Activated T-cell treated with anti-CD3 and anti-CD28 coated beads, Interleukin-2, amount 50 U/mL, for 72 hours (primary cell): Measurements from ENCODE around the gene TIE1. TPM values are rescaled to one million over a fixed set of nuclear protein-coding genes. Genes with fewer than 3 reads are reported as not detected.

ENCODE experiments used
- ATAC-seq, 2 donors: fragments of 150-1000 bp; cut with Tn5 transposase; replicated peaks in 1 of 2; 2 replicates each; pipeline ENCODE4 v1.10.0; 2021; ENCODE audit warnings: moderate library complexity in 2 of 2, mild to moderate bottlenecking in 1 of 2
- DNase-seq, 2 donors: peaks; one replicate each; pipeline ENCODE4 v3.0.0; 2021 to 2022; ENCODE audit warnings: mixed read lengths in 1 of 2
- H3K27ac Mint-ChIP-seq: one replicate; pipeline ENCODE4 v1.8.0; 2022; ENCODE audit warnings: mild to moderate bottlenecking, moderate library complexity, mixed read lengths
- H3K27me3 Mint-ChIP-seq: one replicate; pipeline ENCODE4 v1.8.0; 2022; ENCODE audit warnings: low read depth, mixed read lengths
- H3K36me3 Mint-ChIP-seq, 2 donors: one replicate each; pipeline ENCODE4 v1.8.0; 2022; ENCODE audit warnings: mixed read lengths in 2 of 2, mild to moderate bottlenecking in 1 of 2; ENCODE audit not compliant: insufficient read depth in 2 of 2
- H3K4me1 Mint-ChIP-seq: one replicate; pipeline ENCODE4 v1.8.0; 2022; ENCODE audit warnings: low read depth, mixed read lengths
- H3K4me3 Mint-ChIP-seq, 2 donors: one replicate each; pipeline ENCODE4 v1.8.0; 2022; ENCODE audit warnings: mild to moderate bottlenecking in 2 of 2, mixed read lengths in 2 of 2, moderate library complexity in 2 of 2
- H3K9me3 Mint-ChIP-seq, 2 donors: one replicate each; pipeline ENCODE4 v1.8.0; 2022; ENCODE audit warnings: mixed read lengths in 2 of 2
- total RNA-seq, 2 donors: library from RNA; stranded (reverse); gene quantifications; one replicate each; pipeline ENCODE4 v1.2.3, GENCODE V29; 2022

Gene TIE1
- total RNA-seq, 2 donors from 2014 or later = 0.42 to 0.65 TPM

DNA sequence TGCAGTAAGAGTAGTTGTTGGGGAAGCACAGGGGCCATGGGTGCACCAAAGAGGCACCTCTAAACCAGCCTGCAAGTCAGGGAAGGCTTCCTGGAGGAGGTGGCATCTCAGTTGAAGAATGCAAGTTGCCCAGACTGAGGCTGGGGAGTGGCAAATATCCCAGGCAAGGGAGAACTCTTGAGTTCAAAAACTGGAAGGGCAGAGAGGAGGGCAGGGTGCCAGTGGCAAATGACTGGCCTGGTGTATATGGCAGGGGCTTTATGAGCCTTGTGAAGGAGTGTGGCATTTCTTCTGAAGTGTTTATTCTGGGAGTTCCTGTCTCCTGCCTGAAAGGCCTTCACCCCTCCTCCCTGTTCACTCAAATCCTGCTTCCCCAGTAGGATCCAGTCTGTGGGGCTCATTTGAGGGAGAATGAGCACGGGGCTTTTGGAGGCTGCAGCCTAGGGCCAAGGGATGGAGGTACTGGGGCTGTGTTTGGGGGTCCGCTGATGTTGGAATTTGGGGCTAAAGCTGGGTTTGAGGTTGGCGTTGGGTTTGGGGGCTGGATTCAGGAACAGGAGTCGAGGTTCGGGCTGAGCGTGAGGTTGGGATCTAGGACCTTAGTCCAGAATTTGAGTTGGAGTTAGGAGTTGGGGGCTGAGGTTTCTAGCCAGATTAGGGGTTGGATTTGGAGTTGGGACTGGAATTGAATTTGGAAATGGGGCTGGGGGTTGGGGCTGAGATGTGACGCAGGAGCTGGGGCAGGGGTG, 31.0 kb upstream of the TIE1 start, which contains the start of gene TMEM125:
Gene TMEM125, plus strand, starts transcription at position 357 of the 749 bp plus-strand sequence. CDS start 2,740 bp downstream, outside the sequence.
- Mint-ChIP-seq H3K36me3 (peaks cover 3 to 6% of the 10 kb centered on the region in 2 donors), H3K4me1 (peaks cover 28% of the 10 kb centered on the region), H3K27me3 (peaks cover 10% of the 10 kb centered on the region), H3K9me3 (peaks cover 3 to 4% of the 10 kb centered on the region in 2 donors), H3K4me3 (peak within 1 kb of the TSS; percentile 63 to 73), H3K27ac (no peak within 1 kb of the TSS)
- DNase-seq (no peak), ATAC-seq (no peak)

GRCh38 chr1:43270421-43271095, 30.2 kb upstream of the TIE1 start:
- H3K27ac Mint-ChIP-seq = no peak overlapping the region

GRCh38 chr1:43271186-43272118, 29.3 kb upstream of the TIE1 start:
- DNase-seq (peak in 1 of 2 donors; percentile 8), ATAC-seq (peak; percentile 40 to 50)
- Mint-ChIP-seq H3K27ac (no peak overlapping the region), H3K9me3 (peaks cover 6 to 7% of the 10 kb centered on the region in 2 donors), H3K4me3 (peak overlapping the region; percentile 46 to 73), H3K4me1 (peaks cover 33% of the 10 kb centered on the region), H3K36me3 (peaks cover 5 to 10% of the 10 kb centered on the region in 2 donors), H3K27me3 (peaks cover 11% of the 10 kb centered on the region)

More at GRCh38 chr1:43270421-43271095, 30.2 kb upstream of the TIE1 start:
- Mint-ChIP-seq H3K27me3 (peaks cover 10% of the 10 kb centered on the region), H3K9me3 (peaks cover 6 to 7% of the 10 kb centered on the region in 2 donors), H3K36me3 (peaks cover 5 to 10% of the 10 kb centered on the region in 2 donors), H3K4me3 (peak overlapping the region; percentile 63 to 73), H3K4me1 (peaks cover 33% of the 10 kb centered on the region)
- ATAC-seq = peak; percentile 18 to 38
- DNase-seq = peak; percentile 14 to 20

DNA sequence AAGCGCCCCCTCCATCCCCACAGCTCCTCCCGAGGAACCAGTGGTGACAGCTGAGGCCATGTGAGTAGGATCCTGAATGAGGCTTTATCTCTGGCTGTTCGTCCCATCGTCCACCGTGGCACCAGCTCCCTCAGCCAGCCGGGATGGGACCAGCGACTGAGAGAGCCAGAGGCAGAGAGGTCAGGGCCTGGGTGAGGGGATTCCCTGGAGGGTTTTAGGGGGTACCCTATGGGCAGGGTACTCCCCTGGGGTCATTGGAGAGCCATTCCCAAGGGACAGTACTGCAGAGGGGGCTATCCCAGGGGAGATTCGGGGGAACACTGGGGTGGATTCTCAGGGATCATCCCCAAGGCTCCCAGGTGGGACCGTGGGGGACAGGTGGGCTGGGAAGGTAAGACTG, 28.6 kb upstream of the TIE1 start:
- Mint-ChIP-seq H3K4me1 (peaks cover 33% of the 10 kb centered on the region), H3K36me3 (peaks cover 5 to 10% of the 10 kb centered on the region in 2 donors), H3K9me3 (peaks cover 6 to 7% of the 10 kb centered on the region in 2 donors), H3K4me3 (no peak overlapping the region), H3K27me3 (peaks cover 19% of the 10 kb centered on the region), H3K27ac (no peak overlapping the region)
- no peak for DNase-seq
- no peak for ATAC-seq

- DNase-seq (no peak), ATAC-seq (no peak)
- no peak overlapping the region for H3K4me3 Mint-ChIP-seq
- peaks cover 33% of the 10 kb centered on the region for H3K4me1 Mint-ChIP-seq
- H3K27me3 Mint-ChIP-seq = peaks cover 19% of the 10 kb centered on the region
- peaks cover 5 to 10% of the 10 kb centered on the region in 2 donors for H3K36me3 Mint-ChIP-seq
- no peak overlapping the region for H3K27ac Mint-ChIP-seq
- H3K9me3 Mint-ChIP-seq = peaks cover 6 to 7% of the 10 kb centered on the region in 2 donors
Measured at GRCh38 chr1:43272576-43273571, 27.9 kb upstream of the TIE1 start.

DNA sequence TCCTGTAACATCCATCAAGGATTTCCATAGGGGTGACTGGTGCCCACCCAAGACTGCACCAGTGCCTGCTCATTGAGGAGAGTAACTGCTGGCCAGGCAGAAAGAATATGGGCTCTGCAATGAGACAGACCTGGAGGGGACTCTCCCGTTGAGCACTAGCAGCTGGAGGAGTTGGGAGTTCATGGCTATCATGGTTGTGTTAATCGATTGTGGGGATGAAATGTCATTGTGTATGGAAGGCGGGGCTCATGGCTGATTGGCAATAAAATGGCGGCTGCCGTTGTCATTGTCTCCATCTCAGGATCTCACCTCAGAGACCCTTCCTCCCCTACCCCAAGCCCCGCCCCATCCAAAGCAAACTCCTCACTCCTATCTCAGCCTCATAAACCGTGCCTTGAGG, 27.1 kb upstream of the TIE1 start:
- peaks cover 6 to 7% of the 10 kb centered on the region in 2 donors for H3K9me3 Mint-ChIP-seq
- H3K36me3 Mint-ChIP-seq = peaks cover 5 to 10% of the 10 kb centered on the region in 2 donors
- H3K27ac Mint-ChIP-seq = no peak overlapping the region
- ATAC-seq (no peak), DNase-seq (no peak)
- no peak overlapping the region for H3K4me3 Mint-ChIP-seq
- peaks cover 33% of the 10 kb centered on the region for H3K4me1 Mint-ChIP-seq
- H3K27me3 Mint-ChIP-seq = peaks cover 19% of the 10 kb centered on the region

GRCh38 chr1:43274125-43274803, 26.5 kb upstream of the TIE1 start:
- Mint-ChIP-seq H3K9me3 (peaks cover 6 to 7% of the 10 kb centered on the region in 2 donors), H3K4me1 (peaks cover 33% of the 10 kb centered on the region), H3K36me3 (peaks cover 5 to 10% of the 10 kb centered on the region in 2 donors), H3K4me3 (peak overlapping the region; percentile 61 to 72), H3K27ac (peak overlapping the region; percentile 75), H3K27me3 (peaks cover 18% of the 10 kb centered on the region)
- ATAC-seq (peak; percentile 72 to 85), DNase-seq (peak; percentile 30 to 49)

- Mint-ChIP-seq H3K4me3 (peak overlapping the region; percentile 61 to 72), H3K9me3 (peaks cover 6 to 7% of the 10 kb centered on the region in 2 donors), H3K36me3 (peaks cover 5 to 10% of the 10 kb centered on the region in 2 donors), H3K27ac (peak overlapping the region; percentile 75), H3K4me1 (peaks cover 33% of the 10 kb centered on the region), H3K27me3 (peaks cover 12% of the 10 kb centered on the region)
- ATAC-seq (no peak), DNase-seq (no peak)
Measured at GRCh38 chr1:43274804-43275180, 26.0 kb upstream of the TIE1 start.

- no peak for DNase-seq
- ATAC-seq = no peak
- Mint-ChIP-seq H3K4me1 (peaks cover 21% of the 10 kb centered on the region), H3K36me3 (peaks cover 5 to 10% of the 10 kb centered on the region in 2 donors), H3K27me3 (peaks cover 8% of the 10 kb centered on the region), H3K9me3 (peaks cover 6 to 7% of the 10 kb centered on the region in 2 donors), H3K27ac (no peak overlapping the region), H3K4me3 (no peak overlapping the region)
Measured at GRCh38 chr1:43275826-43276620, 24.8 kb upstream of the TIE1 start.

DNA sequence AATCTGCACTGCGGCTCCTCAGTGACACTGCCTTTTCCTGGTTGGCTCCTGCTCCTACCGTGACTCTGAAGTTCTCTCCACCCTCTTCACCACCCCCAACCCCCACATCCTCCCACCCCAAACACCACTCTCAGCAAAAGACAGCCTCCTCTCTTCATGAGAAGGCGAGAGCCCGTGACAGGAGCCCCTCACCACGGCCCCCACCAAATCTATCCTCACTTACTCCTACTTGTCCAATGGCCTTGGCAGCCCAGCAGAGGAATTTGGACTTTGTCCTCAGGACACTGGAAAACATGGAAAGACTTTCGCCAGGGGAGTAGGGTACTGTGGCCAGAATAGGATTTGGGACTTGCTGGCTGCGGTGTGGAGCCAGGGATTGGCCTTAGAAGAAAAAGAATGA, 24.1 kb upstream of the TIE1 start:
- peaks cover 5 to 10% of the 10 kb centered on the region in 2 donors for H3K36me3 Mint-ChIP-seq
- H3K27ac Mint-ChIP-seq = no peak overlapping the region
- H3K27me3 Mint-ChIP-seq = peaks cover 8% of the 10 kb centered on the region
- no peak for DNase-seq
- H3K9me3 Mint-ChIP-seq = peaks cover 6 to 7% of the 10 kb centered on the region in 2 donors
- peaks cover 15% of the 10 kb centered on the region for H3K4me1 Mint-ChIP-seq
- no peak overlapping the region for H3K4me3 Mint-ChIP-seq
- ATAC-seq = no peak
